Thymus (tissue), 11 donors: Measurements from ENCODE around the gene PIP5K1C. TPM values are rescaled to one million over a fixed set of nuclear protein-coding genes. Genes with fewer than 3 reads are reported as not detected.
"Not testable (repeated sequence)": the region's sequence is repeated elsewhere in the genome, so short reads cannot be mapped to it uniquely, and the experiment has no call there.

ENCODE experiments used
- DNase-seq, 9 donors: peaks; one replicate each; pipeline ENCODE4 v3.0.0-alpha.2; 2013; ENCODE audit warnings: low spot score in 9 of 9, low read depth in 6 of 9, missing footprints in 1 of 9
- H3K27ac ChIP-seq, 2 donors: one replicate each; pipeline ENCODE4 v1.5.1; 2013; ENCODE audit warnings: control low read depth in 1 of 2, low read depth in 1 of 2, low read length in 1 of 2, mild to moderate bottlenecking in 1 of 2, moderate library complexity in 1 of 2
- H3K27me3 ChIP-seq, 2 donors: one replicate each; pipeline ENCODE4 v1.5.1; 2013; ENCODE audit warnings: low read length in 1 of 2; ENCODE audit not compliant: control insufficient read depth in 2 of 2, insufficient read depth in 1 of 2
- H3K36me3 ChIP-seq, 2 donors: one replicate each; pipeline ENCODE4 v1.5.1; 2013; ENCODE audit warnings: low read length in 1 of 2, mild to moderate bottlenecking in 1 of 2, moderate library complexity in 1 of 2; ENCODE audit not compliant: control insufficient read depth in 2 of 2, insufficient read depth in 2 of 2
- H3K4me1 ChIP-seq, 2 donors: one replicate each; pipeline ENCODE4 v1.5.1; 2013; ENCODE audit warnings: low read length in 2 of 2; ENCODE audit not compliant: control insufficient read depth in 2 of 2, insufficient read depth in 2 of 2
- H3K4me3 ChIP-seq, 2 donors: one replicate each; pipeline ENCODE4 v1.5.1; 2013; ENCODE audit warnings: low read length in 2 of 2, control low read depth in 1 of 2, mild to moderate bottlenecking in 1 of 2
- H3K9me3 ChIP-seq, 2 donors: one replicate each; pipeline ENCODE4 v1.5.1; 2013; ENCODE audit warnings: low read length in 1 of 2, mild to moderate bottlenecking in 1 of 2; ENCODE audit not compliant: control insufficient read depth in 2 of 2, insufficient read depth in 1 of 2
- WGBS: extraction: QIAGEN DNeasy Blood & Tissue Kit; methylation state at CpG from one replicate; pipeline ENCODE4 v1.1.7; 2013; 5-methylcytosine and 5-hydroxymethylcytosine counted together
- polyA plus RNA-seq: library from polyadenylated mRNA; stranded (reverse); fragments of 200-250 nt; gene quantifications from one replicate; pipeline ENCODE4 v1.2.3, GENCODE V29; 2013
- total RNA-seq: library from RNA; stranded (reverse); fragments of 120-200 nt; gene quantifications from one replicate; pipeline ENCODE4 v1.2.4, GENCODE V29; 2013
- donor health status: healthy.

The PIP5K1C gene
- total and polyA plus RNA-seq, 2 donors: 3.4 to 14.0 TPM

DNA sequence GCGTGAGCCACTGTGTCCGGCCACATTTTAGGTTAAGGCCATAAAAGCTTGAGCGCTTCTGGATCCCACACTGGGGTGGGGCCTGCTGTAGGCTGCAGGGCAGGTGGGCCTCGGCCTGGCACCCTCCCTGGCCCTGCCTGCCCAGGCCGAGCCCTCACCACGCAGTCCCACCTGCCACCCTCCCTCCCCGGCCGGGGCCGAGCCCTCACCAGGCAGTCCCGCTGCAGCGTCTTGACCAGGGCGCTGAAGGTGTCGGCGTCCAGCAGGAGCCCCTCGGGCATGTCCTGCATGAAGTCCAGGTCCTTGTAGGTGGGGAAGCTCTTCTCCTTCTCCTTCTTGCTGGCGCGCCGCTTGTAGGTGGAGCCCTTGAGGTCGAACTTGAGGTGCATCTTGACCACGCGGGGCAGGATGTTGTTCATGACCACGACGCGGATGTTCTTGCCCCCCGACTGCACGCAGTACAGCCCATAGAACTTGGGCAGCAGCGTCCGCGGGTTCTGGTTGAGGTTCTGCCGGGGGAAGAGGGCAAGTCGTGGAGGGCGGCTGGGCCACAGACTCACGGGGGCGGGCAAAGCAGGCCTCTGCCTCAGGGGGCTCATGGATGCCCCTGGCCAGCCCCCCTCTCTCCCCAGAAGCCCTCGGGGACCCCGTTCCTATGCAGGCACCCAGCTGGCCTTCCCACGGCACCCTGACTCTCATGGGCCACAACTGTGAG, 47.0 kb downstream of the PIP5K1C start:
- H3K4me1 ChIP-seq: no peaks in the 10 kb centered on the region
- no peaks in the 10 kb centered on the region for H3K9me3 ChIP-seq
- no peak overlapping the region for H3K4me3 ChIP-seq
- no peak overlapping the region for H3K27ac ChIP-seq
- DNase-seq: no peak
- no peaks in the 10 kb centered on the region for H3K27me3 ChIP-seq
- 92% methylated on average over 37 of the region's 37 CpGs for WGBS
- H3K36me3 ChIP-seq: peaks cover 15 to 63% of the 10 kb centered on the region in 2 donors

DNA sequence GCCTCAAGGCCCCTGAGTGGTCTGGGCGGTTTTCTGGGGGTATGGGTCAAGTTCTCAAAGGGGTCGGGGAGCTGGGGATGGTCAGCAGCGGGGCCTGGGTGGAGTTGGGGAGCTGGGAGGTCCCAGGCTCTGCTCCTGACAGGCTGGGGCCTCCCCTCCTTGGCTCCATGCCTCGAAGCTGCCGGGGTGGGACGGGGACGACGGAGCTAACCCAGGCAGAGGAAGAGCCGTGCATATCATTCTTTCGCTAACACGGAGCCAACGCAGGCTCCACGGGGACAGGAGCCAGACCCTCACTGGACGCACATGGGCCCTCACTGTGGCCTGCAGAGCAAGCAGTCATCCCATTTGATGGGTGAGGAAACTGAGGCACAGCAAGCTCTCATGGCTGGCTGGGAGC, 47.8 kb downstream of the PIP5K1C start:
- Histone ChIP-seq H3K36me3 (peaks cover 15 to 58% of the 10 kb centered on the region in 2 donors), H3K27me3 (no peaks in the 10 kb centered on the region), H3K27ac (no peak overlapping the region), H3K4me1 (no peaks in the 10 kb centered on the region), H3K4me3 (no peak overlapping the region), H3K9me3 (no peaks in the 10 kb centered on the region)
- WGBS: 98% methylated on average over 14 of the region's 14 CpGs
- DNase-seq: no peak

DNA sequence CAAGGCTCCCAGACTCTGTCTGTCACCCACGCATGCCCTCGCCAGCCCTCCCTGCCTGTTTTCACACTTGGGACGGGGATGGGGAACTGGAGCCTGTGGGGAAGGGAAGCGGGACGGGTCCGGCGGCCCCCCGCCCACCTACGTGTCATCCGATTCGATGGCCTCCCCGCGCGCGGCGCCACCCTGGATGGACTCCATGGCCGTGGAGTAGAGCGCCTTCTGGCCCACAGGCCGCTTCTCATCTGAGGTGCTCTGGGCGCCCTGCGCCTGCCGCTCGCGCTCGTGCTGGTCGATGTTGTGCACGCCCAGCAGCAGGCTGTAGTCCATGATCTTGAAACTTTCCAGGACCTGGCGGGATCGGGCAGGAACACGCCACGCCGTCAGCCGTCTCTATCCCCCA, 48.6 kb downstream of the PIP5K1C start:
- H3K4me1 ChIP-seq: no peaks in the 10 kb centered on the region
- no peaks in the 10 kb centered on the region for H3K9me3 ChIP-seq
- H3K36me3 ChIP-seq: peaks cover 15 to 55% of the 10 kb centered on the region in 2 donors
- H3K27ac ChIP-seq: no peak overlapping the region
- DNase-seq: no peak
- WGBS: 99% methylated on average over 33 of the region's 33 CpGs
- H3K4me3 ChIP-seq: no peak overlapping the region
- no peaks in the 10 kb centered on the region for H3K27me3 ChIP-seq

DNA sequence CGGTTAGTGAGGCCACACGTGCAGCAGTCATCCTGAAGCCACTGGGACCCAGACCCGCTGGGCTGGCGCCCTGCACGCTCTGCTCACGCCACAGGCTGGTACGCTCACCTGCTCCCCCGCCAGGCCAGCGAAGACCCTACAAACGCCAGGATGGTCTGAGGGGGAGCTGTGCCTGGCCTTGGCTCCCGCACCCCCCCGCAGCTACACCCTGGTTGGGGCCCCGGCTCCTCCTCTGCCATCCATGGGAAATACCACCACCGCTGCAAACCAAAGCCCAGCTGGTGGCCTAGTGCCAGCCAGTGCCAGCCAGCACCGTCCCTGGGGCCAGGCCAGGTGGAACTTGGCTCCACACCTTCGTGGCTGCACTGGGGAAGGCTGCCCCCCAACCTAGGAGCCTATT, 50.4 kb downstream of the PIP5K1C start:
- no peaks in the 10 kb centered on the region for H3K4me1 ChIP-seq
- peaks cover 18 to 52% of the 10 kb centered on the region in 2 donors for H3K36me3 ChIP-seq
- H3K9me3 ChIP-seq: no peaks in the 10 kb centered on the region
- no peak overlapping the region for H3K27ac ChIP-seq
- no peak overlapping the region for H3K4me3 ChIP-seq
- no peak for DNase-seq
- 97% methylated on average over 16 of the region's 16 CpGs for WGBS
- H3K27me3 ChIP-seq: no peaks in the 10 kb centered on the region

DNA sequence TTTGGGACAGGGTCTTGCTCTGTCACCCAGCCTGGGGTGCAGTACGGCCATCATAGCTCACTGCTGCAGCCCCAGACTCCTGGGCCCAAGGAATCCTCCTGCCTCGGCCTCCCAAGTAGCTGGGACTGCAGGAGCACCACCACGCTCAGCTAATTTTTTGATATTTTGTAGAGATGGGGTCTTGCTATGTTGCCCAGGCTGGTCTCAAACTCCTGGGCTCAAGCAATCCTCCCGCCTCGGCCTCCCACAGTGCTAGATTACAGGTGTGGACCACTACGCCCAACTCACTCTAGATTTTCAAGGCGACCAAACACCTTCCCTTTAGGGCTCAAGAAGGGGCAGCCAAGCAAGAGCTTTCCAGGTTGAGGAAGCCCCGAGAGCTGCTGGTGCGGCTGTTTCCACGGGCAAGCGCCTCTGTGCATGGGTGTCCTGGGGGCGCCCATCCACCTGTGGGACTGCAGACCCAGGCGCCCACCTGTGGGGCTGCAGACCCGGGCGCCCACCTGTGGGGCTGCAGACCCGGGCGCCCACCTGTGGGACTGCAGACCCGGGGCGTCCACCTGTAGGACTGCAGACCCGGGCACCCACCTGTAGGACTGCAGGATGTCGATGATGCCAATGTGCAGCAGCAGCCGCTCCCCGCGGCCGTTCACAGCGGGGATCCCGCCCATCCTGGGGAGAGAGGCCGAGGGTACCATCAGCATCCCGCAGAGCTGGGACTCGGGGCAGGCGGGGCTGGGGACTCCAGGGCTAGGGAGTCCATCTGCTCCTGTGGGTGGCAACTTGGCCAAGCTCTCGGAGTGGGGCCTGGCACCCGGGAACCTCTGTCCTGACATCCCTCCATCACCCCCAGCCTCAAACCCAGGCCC, 52.0 kb downstream of the PIP5K1C start:
- 99% methylated on average over 33 of the region's 33 CpGs for WGBS
- no peak for DNase-seq

DNA sequence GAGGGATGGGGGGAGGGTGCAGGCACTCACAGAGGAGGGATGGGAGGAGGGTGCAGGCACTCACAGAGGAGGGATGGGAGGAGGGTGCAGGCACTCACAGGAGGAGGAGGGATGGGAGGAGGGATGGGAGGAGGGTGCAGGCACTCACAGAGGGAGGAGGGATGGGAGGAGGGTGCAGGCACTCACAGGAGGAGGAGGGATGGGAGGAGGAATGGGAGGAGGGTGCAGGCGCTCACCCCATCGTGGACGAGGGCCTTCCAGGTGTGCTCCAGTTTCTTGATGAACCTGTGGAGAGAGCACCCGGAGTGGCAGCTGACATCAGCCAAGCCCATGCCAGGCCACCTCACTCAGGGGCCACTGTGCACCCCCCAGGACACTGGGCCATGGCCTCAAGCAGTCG, 53.2 kb downstream of the PIP5K1C start:
- peaks cover 21 to 50% of the 10 kb centered on the region in 2 donors for H3K36me3 ChIP-seq
- H3K9me3 ChIP-seq, DNase-seq, H3K27me3 ChIP-seq, H3K4me3 ChIP-seq, H3K27ac ChIP-seq, H3K4me1 ChIP-seq: not testable (repeated sequence)
- 94% methylated on average over 5 of the region's 5 CpGs for WGBS

More for the DNA sequence above, 52.0 kb downstream of the PIP5K1C start:
- Histone ChIP-seq H3K9me3 (no peaks in the 10 kb centered on the region), H3K4me3 (no peak overlapping the region), H3K4me1 (no peaks in the 10 kb centered on the region), H3K27ac (no peak overlapping the region), H3K36me3 (peaks cover 18 to 57% of the 10 kb centered on the region in 2 donors), H3K27me3 (no peaks in the 10 kb centered on the region)

DNA sequence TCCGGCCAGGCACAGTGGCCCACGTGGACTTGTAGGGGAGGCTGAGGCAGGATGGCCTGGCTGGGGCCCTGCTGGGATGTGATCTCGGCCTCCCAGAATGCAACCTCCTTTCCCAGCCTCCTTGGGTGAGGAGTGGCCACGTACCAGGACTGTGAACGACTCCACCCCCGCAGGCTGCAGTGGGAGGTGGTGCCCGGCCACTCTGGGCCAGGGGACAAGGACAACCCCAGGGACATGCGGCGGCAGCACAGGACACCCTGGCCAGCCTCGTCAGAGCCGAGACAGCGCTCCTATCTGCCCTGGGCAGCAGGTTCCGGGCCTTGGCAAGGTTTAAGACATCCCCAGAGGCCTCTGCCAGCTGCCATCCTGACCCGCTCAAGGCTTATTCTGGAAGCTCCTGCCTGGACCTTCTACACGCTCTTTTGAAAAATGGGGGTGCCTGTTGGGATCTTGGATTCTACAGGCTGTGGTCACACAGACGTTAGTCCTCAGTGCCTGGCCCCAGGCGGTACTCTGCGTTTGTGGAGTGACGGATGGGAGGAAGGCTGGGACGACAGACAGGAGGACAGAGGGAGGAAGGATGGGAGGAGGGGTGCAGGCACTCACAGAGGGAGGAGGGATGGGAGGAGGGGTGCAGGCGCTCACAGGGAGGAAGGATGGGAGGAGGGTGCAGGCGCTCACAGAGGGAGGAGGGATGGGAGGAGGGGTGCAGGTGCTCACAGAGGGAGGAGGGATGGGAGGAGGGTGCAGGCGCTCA, 53.8 kb downstream of the PIP5K1C start:
- Histone ChIP-seq H3K27me3 (no peaks in the 10 kb centered on the region), H3K4me3 (no peak overlapping the region), H3K4me1 (no peaks in the 10 kb centered on the region), H3K36me3 (peaks cover 21 to 45% of the 10 kb centered on the region in 2 donors), H3K9me3 (no peaks in the 10 kb centered on the region), H3K27ac (no peak overlapping the region)
- DNase-seq: no peak
- 97% methylated on average over 23 of the region's 23 CpGs for WGBS

DNA sequence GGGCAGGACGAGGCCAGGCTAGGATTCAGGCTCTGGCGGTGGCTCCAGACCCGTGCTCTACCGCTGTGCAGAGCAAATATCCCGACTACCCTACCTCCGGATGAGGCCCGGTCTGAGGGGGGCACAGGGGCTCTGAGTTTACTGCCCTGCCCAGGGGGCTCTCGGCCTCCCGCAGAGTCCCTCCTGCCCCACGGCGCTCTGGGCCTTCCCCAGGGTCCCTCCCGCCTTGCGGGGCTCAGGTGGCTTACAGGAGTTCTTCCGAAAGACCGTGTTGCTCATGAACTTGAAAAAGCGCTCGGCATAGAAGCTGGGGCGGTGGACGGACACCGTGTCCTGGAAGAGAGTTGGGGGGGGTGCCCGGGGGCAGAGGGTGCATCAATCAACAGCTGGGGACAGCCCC, 54.5 kb downstream of the PIP5K1C start:
- H3K9me3 ChIP-seq: no peaks in the 10 kb centered on the region
- 97% methylated on average over 21 of the region's 21 CpGs for WGBS
- no peaks in the 10 kb centered on the region for H3K4me1 ChIP-seq
- peaks cover 21 to 42% of the 10 kb centered on the region in 2 donors for H3K36me3 ChIP-seq
- DNase-seq: no peak
- no peaks in the 10 kb centered on the region for H3K27me3 ChIP-seq
- no peak overlapping the region for H3K4me3 ChIP-seq
- H3K27ac ChIP-seq: no peak overlapping the region

DNA sequence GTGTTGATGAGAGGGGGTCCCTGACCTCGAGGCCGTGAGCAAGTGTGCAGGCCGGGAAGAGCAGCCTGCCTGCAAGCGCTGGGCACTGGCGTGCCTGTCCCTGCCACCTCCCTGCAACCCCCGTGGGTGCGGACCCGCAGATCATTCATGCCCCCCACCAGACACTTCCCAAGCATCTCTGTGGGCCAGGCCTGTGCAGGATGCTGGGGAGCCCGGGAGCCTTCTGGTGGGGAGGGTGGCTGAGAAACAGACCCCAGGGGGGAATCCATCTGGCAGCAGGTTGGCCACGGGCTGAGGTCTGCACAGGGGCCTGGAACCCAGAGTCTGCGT, 55.2 kb downstream of the PIP5K1C start:
- Histone ChIP-seq H3K27me3 (no peaks in the 10 kb centered on the region), H3K36me3 (peaks cover 21 to 41% of the 10 kb centered on the region in 2 donors), H3K27ac (no peak overlapping the region), H3K9me3 (no peaks in the 10 kb centered on the region), H3K4me3 (no peak overlapping the region), H3K4me1 (no peaks in the 10 kb centered on the region)
- DNase-seq: no peak
- 96% methylated on average over 11 of the region's 11 CpGs for whole genome bisulfite sequencing
